Astrocyte of the spinal cord (primary cell): ENCODE data around the gene GPHN.

ENCODE experiments used
- DNase-seq: peaks from one replicate; pipeline ENCODE4 v3.0.0; 2011; ENCODE audit warnings: low read depth, low spot score
- H3K4me3 ChIP-seq: 2 replicates; pipeline ENCODE4 v1.5.1; 2011; ENCODE audit warnings: low read depth, mild to moderate bottlenecking, low read length, moderate library complexity
- CTCF ChIP-seq: IDR thresholded peaks from 2 replicates; pipeline ENCODE4 v1.5.1; 2012; ENCODE audit warnings: low read depth, mild to moderate bottlenecking, low read length, inconsistent platforms
- in situ Hi-C: cut with HindIII; loops from 2 replicates; pipeline ENCODE4 v1.10.0; 2017; ENCODE audit warnings: low sequenced_read_pairs

The GPHN gene

GRCh38 chr14:66916421-66916820 lies 408.5 kb downstream of the GPHN start:
- no peak for DNase-seq
- in situ Hi-C loops = no loop called here
- TF ChIP-seq CTCF = no peak

GRCh38 chr14:66918527-66918926 lies 410.6 kb downstream of the GPHN start:
- H3K4me3 ChIP-seq = no peak overlapping the region
- in situ Hi-C loops = no loop called here
- TF ChIP-seq CTCF = no peak
- no peak for DNase-seq

More at GRCh38 chr14:66916421-66916820, 408.5 kb downstream of the GPHN start:
- no peak overlapping the region for H3K4me3 ChIP-seq

GRCh38 chr14:66920196-66920595 lies 412.2 kb downstream of the GPHN start:
- no peak for TF ChIP-seq CTCF
- DNase-seq = no peak
- H3K4me3 ChIP-seq = no peak overlapping the region
- in situ Hi-C loops = no loop called here

- DNase-seq = no peak
- no peak for TF ChIP-seq CTCF
- in situ Hi-C loops = no loop called here
- H3K4me3 ChIP-seq = no peak overlapping the region
These were observed 415.3 kb downstream of the GPHN start for GRCh38 chr14:66923251-66923650.

GRCh38 chr14:66939409-66939808 lies 431.5 kb downstream of the GPHN start:
- DNase-seq = no peak
- no peak overlapping the region for H3K4me3 ChIP-seq
- in situ Hi-C loops = no loop called here
- no peak for TF ChIP-seq CTCF

- in situ Hi-C loops = no loop called here
- no peak overlapping the region for H3K4me3 ChIP-seq
- no peak for TF ChIP-seq CTCF
- peak; percentile 45 for DNase-seq
These were observed 436.9 kb downstream of the GPHN start for GRCh38 chr14:66944872-66945271.

- in situ Hi-C loops = no loop called here
- no peak for TF ChIP-seq CTCF
- no peak overlapping the region for H3K4me3 ChIP-seq
- DNase-seq = no peak
These were observed 447.2 kb downstream of the GPHN start for GRCh38 chr14:66955159-66955558.
